ENCODE data around the gene DDX1. TPM values are rescaled to one million over a fixed set of nuclear protein-coding genes. Genes with fewer than 3 reads are reported as not detected.
"Not testable (repeated sequence)": the region's sequence is repeated elsewhere in the genome, so short reads cannot be mapped to it uniquely, and the experiment has no call there.

DDX1 gene
- total RNA-seq, 3 donors from 2014 or later, result 70.7 to 96.7 (median 72.4) TPM

GRCh38 chr2:15608392-15608761 lies 16.7 kb downstream of the DDX1 start:
- intact Hi-C loops (cut with DNase I, micrococcal nuclease), result no loop called here
- DNase-seq (no peak), ATAC-seq (no peak)
- TF ChIP-seq CTCF (IDR thresholded peaks at IDR 0.05), result no peak
- Histone ChIP-seq H3K4me1 (ENCODE audit: low read depth) (no peaks in the 10 kb centered on the region), H3K4me3 (no peak overlapping the region), H3K9me3 (no peaks in the 10 kb centered on the region), H3K36me3 (ENCODE audit: low read depth) (peaks cover 27% of the 10 kb centered on the region)

- TF ChIP-seq CTCF (IDR thresholded peaks at IDR 0.05), result no peak
- no peak for DNase-seq
- no peak for ATAC-seq
- intact Hi-C loops (cut with DNase I, micrococcal nuclease), result no loop called here
- peaks cover 25% of the 10 kb centered on the region for H3K36me3 ChIP-seq (ENCODE audit: low read depth)
- no peaks in the 10 kb centered on the region for H3K9me3 ChIP-seq
- no peak overlapping the region for H3K4me3 ChIP-seq
- H3K4me1 ChIP-seq (ENCODE audit: low read depth), result no peaks in the 10 kb centered on the region
These were observed 17.8 kb downstream of the DDX1 start for GRCh38 chr2:15609341-15610042.

- H3K4me3 ChIP-seq, result no peak overlapping the region
- ATAC-seq (no peak), DNase-seq (no peak)
- TF ChIP-seq CTCF (IDR thresholded peaks at IDR 0.05), result no peak
- no peaks in the 10 kb centered on the region for H3K9me3 ChIP-seq
- peaks cover 20% of the 10 kb centered on the region for H3K36me3 ChIP-seq (ENCODE audit: low read depth)
- no peaks in the 10 kb centered on the region for H3K4me1 ChIP-seq (ENCODE audit: low read depth)
- intact Hi-C loops (cut with DNase I, micrococcal nuclease), result no loop called here
These were observed 18.8 kb downstream of the DDX1 start for GRCh38 chr2:15610430-15610952.

- DNase-seq; H3K36me3 ChIP-seq (ENCODE audit: low read depth); intact Hi-C loops (cut with DNase I, micrococcal nuclease); H3K4me3 ChIP-seq; ATAC-seq; H3K9me3 ChIP-seq; H3K4me1 ChIP-seq (ENCODE audit: low read depth): not testable (repeated sequence)
These were observed 20.4 kb downstream of the DDX1 start for GRCh38 chr2:15612101-15612500.

- DNase-seq (no peak), ATAC-seq (no peak)
- H3K36me3 ChIP-seq (ENCODE audit: low read depth), result peaks cover 12% of the 10 kb centered on the region
- TF ChIP-seq CTCF (IDR thresholded peaks at IDR 0.05), result no peak
- no peaks in the 10 kb centered on the region for H3K9me3 ChIP-seq
- H3K4me1 ChIP-seq (ENCODE audit: low read depth), result no peaks in the 10 kb centered on the region
- no peak overlapping the region for H3K4me3 ChIP-seq
- intact Hi-C loops (cut with DNase I, micrococcal nuclease), result no loop called here
These were observed 22.2 kb downstream of the DDX1 start for GRCh38 chr2:15613736-15614429.

GRCh38 chr2:15614545-15615300 lies 23.1 kb downstream of the DDX1 start:
- ATAC-seq (no peak), DNase-seq (no peak)
- Histone ChIP-seq H3K36me3 (ENCODE audit: low read depth) (peaks cover 15% of the 10 kb centered on the region), H3K9me3 (no peaks in the 10 kb centered on the region), H3K4me3 (no peak overlapping the region), H3K4me1 (ENCODE audit: low read depth) (no peaks in the 10 kb centered on the region)
- no peak for TF ChIP-seq CTCF (IDR thresholded peaks at IDR 0.05)
- intact Hi-C loops (cut with DNase I, micrococcal nuclease), result no loop called here

Measured in mucosa of descending colon (tissue), 3 donors.